PC-9 (cell line): ENCODE data around the gene KRTDAP. TPM values are rescaled to one million over a fixed set of nuclear protein-coding genes. Genes with fewer than 3 reads are reported as not detected.

ENCODE experiments used
- BruUV-seq: library from RNA; stranded (reverse); fragments of 400-500 nt; replicated peaks from 2 replicates; lab custom pipeline; 2021; lab: Mats Ljungman, UMichigan
- CTCF ChIA-PET: fragments of 300-600 bp; sonication (Branson Sonifier 250); formaldehyde crosslinking; loops from one replicate; lab custom pipeline; 2022; ENCODE audit warnings: antibody characterized with exemption; lab: Charles Lee
- POLR2A ChIA-PET: fragments of 300-600 bp; sonication (Branson Sonifier 250); formaldehyde crosslinking; loops from one replicate; lab custom pipeline; 2022; ENCODE audit warnings: antibody characterized with exemption; ENCODE audit not compliant: unreplicated experiment; lab: Charles Lee
- DNase-seq, 2 experiments: peaks; one replicate each; pipeline versions ENCODE4 v3.0.0 to v3.0.0-alpha.2; 2015 to 2022; ENCODE audit warnings: mixed read lengths in 1 of 2
- H2AFZ ChIP-seq: fragments of 200-600 bp; sonication (generic); 2 replicates; pipeline ENCODE4 v1.8.1; 2017; ENCODE audit warnings: antibody characterized with exemption
- H3F3A ChIP-seq: fragments of 200-600 bp; sonication (generic); 2 replicates; pipeline ENCODE4 v1.8.1; 2017; ENCODE audit warnings: antibody characterized with exemption, mild to moderate bottlenecking, low read depth; ENCODE audit not compliant: insufficient read depth
- H3K27ac ChIP-seq: fragments of 200-600 bp; sonication (generic); 2 replicates; pipeline ENCODE4 v1.6.1; 2016; ENCODE audit warnings: mixed run types
- H3K27me3 ChIP-seq: fragments of 200-600 bp; sonication (generic); 2 replicates; pipeline ENCODE4 v1.6.1; 2016; ENCODE audit warnings: low read depth, mixed run types; ENCODE audit not compliant: insufficient read depth
- H3K36me3 ChIP-seq: fragments of 200-600 bp; sonication (generic); 2 replicates; pipeline ENCODE4 v1.6.1; 2016; ENCODE audit warnings: low read depth, mixed run types
- H3K4me1 ChIP-seq: fragments of 200-600 bp; sonication (generic); replicated peaks from 2 replicates; pipeline ENCODE4 v1.6.1; 2016; ENCODE audit warnings: mixed run types; ENCODE audit not compliant: insufficient read depth
- H3K4me2 ChIP-seq: fragments of 200-600 bp; sonication (generic); 2 replicates; pipeline ENCODE4 v1.6.1; 2017; ENCODE audit warnings: mixed run types
- H3K4me3 ChIP-seq: fragments of 200-600 bp; sonication (generic); 2 replicates; pipeline ENCODE4 v1.6.1; 2016; ENCODE audit warnings: mixed run types
- H3K79me2 ChIP-seq: fragments of 200-600 bp; sonication (generic); 2 replicates; pipeline ENCODE4 v1.6.1; 2017; ENCODE audit warnings: low read depth, mixed run types
- H3K9me2 ChIP-seq: fragments of 200-600 bp; sonication (generic); 2 replicates; pipeline ENCODE4 v1.8.1; 2017; ENCODE audit warnings: mild to moderate bottlenecking; ENCODE audit not compliant: insufficient read depth
- H3K9me3 ChIP-seq: fragments of 200-600 bp; sonication (generic); 2 replicates; pipeline ENCODE4 v1.8.1; 2016; ENCODE audit warnings: low read depth; ENCODE audit not compliant: insufficient read depth
- H4K20me1 ChIP-seq: fragments of 200-600 bp; sonication (generic); 2 replicates; pipeline ENCODE4 v1.8.1; 2017; ENCODE audit not compliant: insufficient read depth
- EZH2 ChIP-seq: fragments of 200-600 bp; sonication (generic); IDR thresholded peaks from 2 replicates; pipeline ENCODE4 v1.8.0; 2017; ENCODE audit warnings: antibody characterized with exemption, low read depth
- intact Hi-C: fragments of 100-400 bp; cut with micrococcal nuclease; formaldehyde crosslinking; loops from one replicate; pipeline ENCODE4 v1.10.0; 2022; ENCODE audit not compliant: unreplicated experiment
- total RNA-seq: library from RNA; stranded (reverse); gene quantifications from 2 replicates; pipeline ENCODE4 v1.2.3, GENCODE V29; 2021
- TF ChIP-seq, protein P1 (sequence below): fragments of 200-600 bp; sonication (generic); conservative IDR thresholded peaks from 2 replicates; pipeline ENCODE4 v1.6.1; 2017; ENCODE audit warnings: mixed run types, antibody characterized with exemption, mild to moderate bottlenecking, moderate library complexity

KRTDAP gene
- total RNA-seq, 1 experiment from 2014 or later, result not detected

DNA sequence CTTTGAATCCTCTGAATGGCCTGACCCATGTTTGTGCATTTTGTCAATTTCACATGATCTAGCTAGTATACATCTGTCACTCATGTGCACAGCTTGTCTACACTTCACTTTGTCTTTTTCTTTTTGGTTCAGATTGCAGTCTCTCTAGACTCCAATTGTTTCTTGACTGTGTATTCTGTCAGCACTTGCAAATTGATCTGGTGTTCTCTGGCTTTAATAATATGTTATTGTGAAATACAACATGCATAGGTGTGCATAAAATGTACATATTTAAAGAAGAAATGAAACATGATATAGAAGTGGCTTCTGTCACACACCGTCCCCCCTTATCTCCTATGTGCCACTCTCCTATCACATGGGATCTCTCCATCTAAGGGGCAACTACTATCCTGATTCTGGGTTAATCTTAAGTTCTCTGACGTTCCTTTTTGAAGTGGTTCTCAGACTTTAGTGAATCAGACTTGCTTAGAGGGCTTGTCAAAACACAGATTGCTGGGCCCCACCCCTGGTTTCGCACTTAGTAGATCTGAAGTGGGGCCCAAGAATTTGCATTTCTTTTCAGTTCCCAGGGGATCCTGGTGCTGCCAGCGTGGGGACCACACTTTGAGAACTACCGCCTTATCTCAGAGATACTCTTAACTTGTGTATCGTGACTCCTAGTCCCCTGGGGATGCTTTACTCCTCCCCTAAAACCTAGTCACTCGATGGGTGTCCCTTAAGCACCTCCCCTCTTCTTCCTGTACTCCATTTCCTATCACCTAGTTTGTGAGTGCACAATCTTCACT, 5.8 kb downstream of the KRTDAP start:
- no TSS peak for BruUV-seq
- CTCF ChIA-PET, result interaction anchor here (0.6 kb wide), 1 partner anchor 646 kb away, joined by 4 read pairs; no protein-coding TSS in a partner anchor

DNA sequence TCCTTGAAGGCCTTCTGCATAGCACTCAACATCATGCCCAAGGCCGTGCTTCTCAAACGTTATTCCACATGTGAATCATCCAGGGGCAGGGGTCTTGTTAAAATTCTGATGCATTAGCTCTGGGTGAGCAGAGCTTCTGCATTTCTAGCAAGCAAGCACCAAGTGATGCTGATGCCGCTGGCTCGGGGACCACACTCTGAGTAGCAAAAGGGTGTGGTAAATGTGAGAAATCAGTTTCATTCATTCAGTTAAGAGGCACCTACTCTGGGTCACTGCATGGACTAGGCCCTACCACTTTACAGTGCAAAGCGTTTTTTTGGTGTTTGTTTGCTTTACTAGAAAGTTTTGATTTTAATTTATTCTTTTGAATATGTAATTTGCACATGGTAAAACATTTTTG, 7.2 kb downstream of the KRTDAP start:
- CTCF ChIA-PET, result no interaction called here
- no peak for DNase-seq
- Histone ChIP-seq H3K4me3 (no peak overlapping the region), H3F3A (no peaks in the 10 kb centered on the region), H4K20me1 (no peaks in the 10 kb centered on the region), H3K27me3 (peaks cover 23% of the 10 kb centered on the region), H3K79me2 (no peaks in the 10 kb centered on the region), H3K9me3 (no peaks in the 10 kb centered on the region), H3K4me1 (no peaks in the 10 kb centered on the region), H3K27ac (no peak overlapping the region), H2AFZ (no peak overlapping the region), H3K9me2 (no peaks in the 10 kb centered on the region), H3K4me2 (no peak overlapping the region), H3K36me3 (no peaks in the 10 kb centered on the region)
- TF ChIP-seq, protein P1, sequence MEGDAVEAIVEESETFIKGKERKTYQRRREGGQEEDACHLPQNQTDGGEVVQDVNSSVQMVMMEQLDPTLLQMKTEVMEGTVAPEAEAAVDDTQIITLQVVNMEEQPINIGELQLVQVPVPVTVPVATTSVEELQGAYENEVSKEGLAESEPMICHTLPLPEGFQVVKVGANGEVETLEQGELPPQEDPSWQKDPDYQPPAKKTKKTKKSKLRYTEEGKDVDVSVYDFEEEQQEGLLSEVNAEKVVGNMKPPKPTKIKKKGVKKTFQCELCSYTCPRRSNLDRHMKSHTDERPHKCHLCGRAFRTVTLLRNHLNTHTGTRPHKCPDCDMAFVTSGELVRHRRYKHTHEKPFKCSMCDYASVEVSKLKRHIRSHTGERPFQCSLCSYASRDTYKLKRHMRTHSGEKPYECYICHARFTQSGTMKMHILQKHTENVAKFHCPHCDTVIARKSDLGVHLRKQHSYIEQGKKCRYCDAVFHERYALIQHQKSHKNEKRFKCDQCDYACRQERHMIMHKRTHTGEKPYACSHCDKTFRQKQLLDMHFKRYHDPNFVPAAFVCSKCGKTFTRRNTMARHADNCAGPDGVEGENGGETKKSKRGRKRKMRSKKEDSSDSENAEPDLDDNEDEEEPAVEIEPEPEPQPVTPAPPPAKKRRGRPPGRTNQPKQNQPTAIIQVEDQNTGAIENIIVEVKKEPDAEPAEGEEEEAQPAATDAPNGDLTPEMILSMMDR, result no peak
- TF ChIP-seq EZH2, result no peak
- intact Hi-C loops, result no loop called here
- no TSS peak for BruUV-seq
- POLR2A ChIA-PET, result no interaction called here

More for the DNA sequence above, 5.8 kb downstream of the KRTDAP start:
- H3K36me3 ChIP-seq, result no peaks in the 10 kb centered on the region
- H3K27me3 ChIP-seq, result peaks cover 37% of the 10 kb centered on the region
- H3K4me3 ChIP-seq, result no peak overlapping the region
- no peaks in the 10 kb centered on the region for H3K9me3 ChIP-seq
- H2AFZ ChIP-seq, result no peak overlapping the region
- H3K4me2 ChIP-seq, result no peak overlapping the region
- H4K20me1 ChIP-seq, result no peaks in the 10 kb centered on the region
- H3K4me1 ChIP-seq, result no peaks in the 10 kb centered on the region
- intact Hi-C loops, result no loop called here
- no peaks in the 10 kb centered on the region for H3F3A ChIP-seq
- TF ChIP-seq, protein P1, result no peak
- DNase-seq, result no peak
- no peak overlapping the region for H3K27ac ChIP-seq
- POLR2A ChIA-PET, result no interaction called here
- H3K9me2 ChIP-seq, result no peaks in the 10 kb centered on the region
- H3K79me2 ChIP-seq, result no peaks in the 10 kb centered on the region

DNA sequence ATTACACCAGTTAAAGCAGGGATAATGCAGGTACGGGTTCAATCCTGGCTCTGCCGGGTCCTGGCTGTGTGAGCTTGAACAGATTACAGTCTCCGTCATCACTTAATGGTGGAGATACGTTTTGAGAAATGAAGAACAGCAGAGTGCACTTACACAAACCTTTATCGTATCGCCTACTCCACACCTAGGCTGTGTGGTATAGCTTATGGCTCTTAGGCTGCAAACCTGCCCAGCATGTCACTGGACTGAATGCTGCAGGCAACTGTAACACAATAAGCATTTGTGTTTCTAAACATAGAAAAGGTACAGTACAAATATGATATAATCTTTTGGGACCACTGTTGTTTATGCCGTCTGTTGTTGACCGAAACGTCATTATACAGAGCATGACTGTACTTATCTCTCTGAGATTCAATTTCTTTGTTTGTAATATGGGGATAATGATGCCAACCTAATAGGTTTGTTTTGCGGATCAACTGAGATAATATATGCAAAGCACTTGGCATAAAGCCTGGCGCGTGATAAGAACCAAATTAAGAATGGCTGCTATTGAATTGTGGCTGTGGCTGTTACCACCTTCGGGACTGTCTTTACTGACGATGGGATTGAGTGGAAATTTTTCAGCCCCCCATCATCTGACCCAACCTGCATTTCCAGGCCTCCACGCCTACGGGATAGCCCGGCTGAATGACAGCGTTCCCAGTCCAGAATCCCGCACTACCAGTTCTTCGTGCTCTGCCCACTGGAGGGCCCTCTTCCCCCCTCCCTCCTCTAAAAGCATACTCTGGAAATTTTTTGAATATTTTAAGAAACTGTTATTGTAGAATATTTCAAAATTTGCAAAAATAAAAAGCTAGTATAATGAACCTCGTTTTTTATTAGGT, 11.2 kb downstream of the KRTDAP start:
- H3K9me2 ChIP-seq, result no peaks in the 10 kb centered on the region
- intact Hi-C loops, result no loop called here
- no peak overlapping the region for H3K4me3 ChIP-seq
- no peaks in the 10 kb centered on the region for H3K4me1 ChIP-seq
- BruUV-seq, result no TSS peak
- no peaks in the 10 kb centered on the region for H3K36me3 ChIP-seq
- no peaks in the 10 kb centered on the region for H4K20me1 ChIP-seq
- peak in 1 of 2 experiments; percentile 35 for DNase-seq
- H3K27me3 ChIP-seq, result no peaks in the 10 kb centered on the region
- no peak overlapping the region for H3K4me2 ChIP-seq
- no peaks in the 10 kb centered on the region for H3F3A ChIP-seq
- no peak overlapping the region for H2AFZ ChIP-seq
- TF ChIP-seq, protein P1, result no peak
- TF ChIP-seq EZH2, result no peak
- H3K9me3 ChIP-seq, result no peaks in the 10 kb centered on the region
- no peaks in the 10 kb centered on the region for H3K79me2 ChIP-seq
- H3K27ac ChIP-seq, result no peak overlapping the region
- ChIA-PET CTCF (no interaction called here), POLR2A (no interaction called here)
